Gastrocnemius medialis (tissue), 4 donors: ENCODE measurements around the gene ZNF397. TPM values are rescaled to one million over a fixed set of nuclear protein-coding genes. Genes with fewer than 3 reads are reported as not detected.

Experiments used
- ATAC-seq, 2 donors: fragments of 150-250 bp; one replicate each; pipeline ENCODE4 v1.9.1; 2016
- DNase-seq, 2 donors: peaks; one replicate each; pipeline ENCODE4 v3.0.0-alpha.2; 2019
- H3K27ac ChIP-seq, 4 donors: fragments of 200-600 bp; sonication (generic); 1 replicate in 1 of 4; 2 replicates in 3 of 4; pipeline ENCODE4 v1.5.1; 2016 to 2018; ENCODE audit warnings: mild to moderate bottlenecking in 2 of 4, moderate library complexity in 1 of 4
- H3K27me3 ChIP-seq, 3 donors: fragments of 200-600 bp; sonication (generic) in 2 of 3; 1 replicate in 1 of 3; 2 replicates in 2 of 3; pipeline versions ENCODE4 v1.5.1 to v1.6.0; 2016 to 2019; ENCODE audit warnings: mild to moderate bottlenecking in 1 of 3, moderate library complexity in 1 of 3
- H3K36me3 ChIP-seq, 2 donors: fragments of 200-600 bp; sonication (generic) in 1 of 2; one replicate each; pipeline ENCODE4 v1.5.1; 2017 to 2018
- H3K4me1 ChIP-seq, 2 donors: fragments of 200-600 bp; sonication (generic) in 1 of 2; one replicate each; pipeline ENCODE4 v1.5.1; 2016 to 2017; ENCODE audit warnings: mild to moderate bottlenecking in 2 of 2
- H3K4me3 ChIP-seq, 4 donors: fragments of 200-600 bp; sonication (generic) in 3 of 4; 1 replicate in 1 of 4; 2 replicates in 3 of 4; pipeline ENCODE4 v1.5.1; 2016 to 2019; ENCODE audit warnings: mild to moderate bottlenecking in 2 of 4
- H3K9me3 ChIP-seq, 3 donors: fragments of 200-600 bp; sonication (generic) in 2 of 3; 1 replicate in 1 of 3; 2 replicates in 2 of 3; pipeline ENCODE4 v1.5.1; 2016 to 2019
- POLR2A ChIP-seq, 2 donors: fragments of 450-650 bp; IDR thresholded peaks; one replicate each; pipeline ENCODE4 v1.6.1; 2017; ENCODE audit warnings: antibody characterized with exemption in 2 of 2, mild to moderate bottlenecking in 2 of 2, moderate library complexity in 2 of 2
- in situ Hi-C, 4 donors: fragments of 200-750 bp; cut with MboI; loops; one replicate each; pipeline versions ENCODE4 v1.15.0 to v1.8.0; 2017; ENCODE audit warnings: low sequenced_read_pairs in 4 of 4
- intact Hi-C: fragments of 100-400 bp; cut with DNase I; formaldehyde crosslinking; loops from one replicate; pipeline ENCODE4 v1.15.1; 2023; ENCODE audit warnings: low total_unique reads
- total RNA-seq, 4 donors: library from RNA; depleted of rRNA; stranded (reverse); fragments of >200 nt; gene quantifications; one replicate each; pipeline versions ENCODE4 v1.1.0 to v1.2.3, GENCODE V29; 2016
- TF ChIP-seq, protein P1 (sequence below), 5 experiments: fragments of 450-650 bp in 3 of 5; fragments of 200-600 bp in 2 of 5; sonication (generic) in 2 of 5; IDR thresholded peaks in 4 of 5; conservative IDR thresholded peaks in 1 of 5; 1 replicate in 4 of 5; 2 replicates in 1 of 5; pipeline ENCODE4 v1.5.1; 2016 to 2019; ENCODE audit warnings: antibody characterized with exemption in 5 of 5, mild to moderate bottlenecking in 3 of 5, moderate library complexity in 3 of 5

The ZNF397 gene
- total RNA-seq, 4 donors from 2014 or later = 12.3 to 23.4 (median 14.7) TPM

DNA sequence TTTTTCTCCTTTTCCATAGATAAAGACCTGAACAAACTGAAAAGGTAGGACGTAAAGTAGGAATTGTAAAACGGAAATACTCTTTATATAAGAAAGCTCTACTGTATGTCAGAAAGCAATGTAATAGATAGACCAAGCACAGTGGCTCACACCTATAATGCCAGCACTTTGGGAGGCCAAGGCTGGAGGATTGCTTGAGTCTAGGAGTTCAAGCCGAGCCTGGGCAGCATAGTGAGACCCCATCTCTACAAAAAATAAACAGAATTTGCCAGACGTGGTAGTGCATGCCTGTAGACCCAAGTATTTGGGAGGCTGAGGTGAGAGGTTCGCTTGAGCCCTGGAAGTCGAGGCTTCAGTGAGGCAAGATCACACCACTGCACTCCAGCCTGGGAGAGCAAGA lies 7.6 kb downstream of the ZNF397 start:
- intact Hi-C loops (no loop called here), in situ Hi-C loops (loop anchor here in 2 of 4 donors (25.0 kb wide), 1 partner anchor 714 kb away; the partner anchor contains the start of gene RMP24 (in 2 of the 2))
- no peaks in the 10 kb centered on the region for H3K27me3 ChIP-seq
- H3K4me3 ChIP-seq = no peak overlapping the region
- no peak overlapping the region for H3K27ac ChIP-seq
- peaks cover under 1 to 69% of the 10 kb centered on the region in 2 donors for H3K36me3 ChIP-seq
- TF ChIP-seq, protein P1, sequence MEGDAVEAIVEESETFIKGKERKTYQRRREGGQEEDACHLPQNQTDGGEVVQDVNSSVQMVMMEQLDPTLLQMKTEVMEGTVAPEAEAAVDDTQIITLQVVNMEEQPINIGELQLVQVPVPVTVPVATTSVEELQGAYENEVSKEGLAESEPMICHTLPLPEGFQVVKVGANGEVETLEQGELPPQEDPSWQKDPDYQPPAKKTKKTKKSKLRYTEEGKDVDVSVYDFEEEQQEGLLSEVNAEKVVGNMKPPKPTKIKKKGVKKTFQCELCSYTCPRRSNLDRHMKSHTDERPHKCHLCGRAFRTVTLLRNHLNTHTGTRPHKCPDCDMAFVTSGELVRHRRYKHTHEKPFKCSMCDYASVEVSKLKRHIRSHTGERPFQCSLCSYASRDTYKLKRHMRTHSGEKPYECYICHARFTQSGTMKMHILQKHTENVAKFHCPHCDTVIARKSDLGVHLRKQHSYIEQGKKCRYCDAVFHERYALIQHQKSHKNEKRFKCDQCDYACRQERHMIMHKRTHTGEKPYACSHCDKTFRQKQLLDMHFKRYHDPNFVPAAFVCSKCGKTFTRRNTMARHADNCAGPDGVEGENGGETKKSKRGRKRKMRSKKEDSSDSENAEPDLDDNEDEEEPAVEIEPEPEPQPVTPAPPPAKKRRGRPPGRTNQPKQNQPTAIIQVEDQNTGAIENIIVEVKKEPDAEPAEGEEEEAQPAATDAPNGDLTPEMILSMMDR (IDR thresholded peaks at IDR 0.05 in 4 of 5, conservative IDR thresholded peaks at IDR 0.05 in 1 of 5) = no peak
- TF ChIP-seq POLR2A (IDR thresholded peaks at IDR 0.05) = no peak
- no peaks in the 10 kb centered on the region for H3K4me1 ChIP-seq
- DNase-seq = no peak
- no peak for ATAC-seq
- no peaks in the 10 kb centered on the region for H3K9me3 ChIP-seq

DNA sequence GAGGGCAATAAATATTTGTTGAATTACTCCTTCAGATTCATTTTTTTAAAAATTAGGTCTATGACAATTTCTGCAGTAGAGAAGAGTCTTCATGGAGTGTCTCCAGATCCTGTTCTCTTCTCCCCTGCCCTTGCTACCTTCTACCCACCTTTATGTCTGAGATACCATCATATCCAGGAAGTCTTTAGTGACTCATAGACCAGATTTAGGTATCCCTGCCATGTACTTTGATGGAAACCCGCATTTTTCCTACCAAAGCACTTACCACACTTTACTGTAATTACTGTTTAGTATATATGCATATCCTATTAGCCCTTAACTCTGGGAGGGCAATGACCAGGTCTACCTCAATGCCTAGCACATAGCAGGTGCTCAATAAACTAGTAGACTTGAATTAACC lies 11.6 kb downstream of the ZNF397 start:
- Histone ChIP-seq H3K36me3 (peaks cover 10 to 54% of the 10 kb centered on the region in 2 donors), H3K4me1 (no peaks in the 10 kb centered on the region), H3K27me3 (no peaks in the 10 kb centered on the region), H3K27ac (no peak overlapping the region), H3K9me3 (no peaks in the 10 kb centered on the region), H3K4me3 (no peak overlapping the region)
- ATAC-seq (no peak), DNase-seq (no peak)
- in situ Hi-C loops = no loop called here
- TF ChIP-seq, protein P1 (IDR thresholded peaks at IDR 0.05 in 4 of 5, conservative IDR thresholded peaks at IDR 0.05 in 1 of 5) = no peak
- no peak for TF ChIP-seq POLR2A (IDR thresholded peaks at IDR 0.05)
- intact Hi-C loops = no loop called here

DNA sequence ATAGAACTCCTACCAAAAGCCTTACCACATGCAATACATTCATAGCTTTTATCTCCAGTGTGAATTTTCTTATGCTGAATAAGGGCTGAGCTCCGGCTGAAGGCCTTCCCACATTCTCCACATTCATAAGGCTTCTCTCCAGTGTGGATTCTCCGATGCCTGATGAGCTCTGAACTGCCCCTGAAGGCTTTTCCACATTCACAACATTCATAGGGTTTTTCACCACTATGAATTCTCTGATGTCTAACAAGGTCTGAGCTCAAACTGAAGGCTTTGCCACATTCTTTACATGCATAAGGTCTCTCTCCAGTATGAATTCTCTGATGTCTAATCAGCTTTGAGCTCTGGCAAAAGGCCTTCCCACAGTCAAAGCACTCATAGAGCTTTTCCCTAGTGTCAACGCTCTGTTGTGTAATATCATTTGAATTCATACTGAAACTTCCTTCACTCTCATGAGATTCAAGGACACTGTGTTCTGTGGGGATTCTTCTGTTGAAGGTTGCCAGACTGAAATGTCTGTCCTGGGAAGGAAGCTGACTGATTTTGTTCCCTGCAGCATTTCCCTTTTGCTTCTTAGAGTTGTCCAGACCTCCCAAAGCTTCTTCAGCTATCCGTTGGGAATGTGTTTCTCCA lies 12.9 kb downstream of the ZNF397 start:
- in situ Hi-C loops = no loop called here
- H3K27ac ChIP-seq = no peak overlapping the region
- H3K36me3 ChIP-seq = peaks cover 10 to 50% of the 10 kb centered on the region in 2 donors
- intact Hi-C loops = no loop called here
- H3K9me3 ChIP-seq = no peaks in the 10 kb centered on the region
- no peak overlapping the region for H3K4me3 ChIP-seq
- no peaks in the 10 kb centered on the region for H3K27me3 ChIP-seq
- no peaks in the 10 kb centered on the region for H3K4me1 ChIP-seq
- no peak for ATAC-seq
- no peak for TF ChIP-seq POLR2A (IDR thresholded peaks at IDR 0.05)
- TF ChIP-seq, protein P1 (IDR thresholded peaks at IDR 0.05 in 4 of 5, conservative IDR thresholded peaks at IDR 0.05 in 1 of 5) = no peak
- DNase-seq = no peak

DNA sequence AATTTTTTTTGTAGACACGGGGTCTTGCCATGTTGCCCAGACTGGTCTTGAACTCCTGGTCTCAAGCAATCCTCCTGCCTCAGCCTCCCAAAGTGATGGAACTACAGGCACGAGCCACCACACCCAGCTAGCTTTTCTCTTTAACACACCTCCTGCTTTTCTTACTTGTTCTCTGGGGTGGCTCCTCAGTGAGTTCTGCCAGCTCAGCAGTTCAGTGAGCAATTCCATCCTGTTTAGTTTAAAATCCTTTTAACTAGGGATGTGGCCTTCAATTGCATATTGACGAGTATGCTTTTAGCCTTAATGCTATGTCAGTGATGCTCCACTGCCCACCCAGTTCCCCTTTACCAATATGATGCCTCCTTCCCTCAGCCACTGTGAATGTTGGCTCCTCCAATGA lies 16.1 kb downstream of the ZNF397 start:
- no peak overlapping the region for H3K27ac ChIP-seq
- DNase-seq = no peak
- intact Hi-C loops = no loop called here
- in situ Hi-C loops = no loop called here
- no peaks in the 10 kb centered on the region for H3K9me3 ChIP-seq
- no peak for TF ChIP-seq POLR2A (IDR thresholded peaks at IDR 0.05)
- TF ChIP-seq, protein P1 (IDR thresholded peaks at IDR 0.05 in 4 of 5, conservative IDR thresholded peaks at IDR 0.05 in 1 of 5) = no peak
- no peak overlapping the region for H3K4me3 ChIP-seq
- no peaks in the 10 kb centered on the region for H3K4me1 ChIP-seq
- H3K36me3 ChIP-seq = peaks cover 10 to 62% of the 10 kb centered on the region in 2 donors
- no peak for ATAC-seq
- no peaks in the 10 kb centered on the region for H3K27me3 ChIP-seq

DNA sequence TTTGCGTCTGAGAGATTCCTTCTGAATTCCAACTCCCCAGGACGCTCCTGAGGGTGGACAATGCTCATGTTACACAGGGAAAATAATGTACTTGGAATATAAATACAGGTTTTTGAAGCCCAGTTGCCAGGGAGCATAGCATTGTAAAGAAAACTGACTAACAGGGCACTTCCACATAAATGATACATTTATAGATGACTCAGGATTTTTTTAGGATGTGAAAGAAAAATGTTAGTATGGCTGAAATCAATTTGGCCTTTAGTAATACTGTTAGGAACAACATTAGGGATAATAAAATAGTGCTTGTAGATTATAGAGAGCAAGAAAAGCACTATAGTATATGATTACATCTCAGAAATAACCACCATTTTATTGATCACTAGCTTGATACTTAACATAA lies 23.6 kb downstream of the ZNF397 start:
- DNase-seq = no peak
- in situ Hi-C loops (no loop called here), intact Hi-C loops (no loop called here)
- Histone ChIP-seq H3K4me3 (no peak overlapping the region), H3K36me3 (peaks cover 0 to 33% of the 10 kb centered on the region in 2 donors), H3K4me1 (peaks cover 0 to 3% of the 10 kb centered on the region in 2 donors), H3K27ac (no peak overlapping the region), H3K9me3 (no peaks in the 10 kb centered on the region), H3K27me3 (no peaks in the 10 kb centered on the region)
- TF ChIP-seq POLR2A (IDR thresholded peaks at IDR 0.05) = no peak
- TF ChIP-seq, protein P1 (IDR thresholded peaks at IDR 0.05 in 4 of 5, conservative IDR thresholded peaks at IDR 0.05 in 1 of 5) = no peak
- no peak for ATAC-seq
